KMS-11 (cell line): ENCODE results near the gene GRAMD4.

ENCODE experiments used
- H2AFZ ChIP-seq: fragments of 200-600 bp; sonication (generic); 2 replicates; pipeline ENCODE4 v1.6.1; 2016; ENCODE audit warnings: antibody characterized with exemption, mixed run types, low read depth
- H3K27ac ChIP-seq: fragments of 200-600 bp; sonication (generic); 2 replicates; pipeline ENCODE4 v1.6.1; 2016; ENCODE audit warnings: mild to moderate bottlenecking, mixed run types
- H3K27me3 ChIP-seq: fragments of 200-600 bp; sonication (generic); 2 replicates; pipeline ENCODE4 v1.6.1; 2017; ENCODE audit warnings: mild to moderate bottlenecking, low read depth, mixed run types, moderate library complexity; ENCODE audit not compliant: insufficient read depth
- H3K36me3 ChIP-seq: fragments of 200-600 bp; sonication (generic); 2 replicates; pipeline ENCODE4 v1.6.1; 2017; ENCODE audit warnings: mild to moderate bottlenecking, mixed run types; ENCODE audit not compliant: insufficient read depth
- H3K4me1 ChIP-seq: fragments of 200-600 bp; sonication (generic); 2 replicates; pipeline ENCODE4 v1.6.1; 2016; ENCODE audit warnings: mild to moderate bottlenecking, low read depth, mixed run types; ENCODE audit not compliant: poor library complexity, severe bottlenecking
- H3K4me2 ChIP-seq: fragments of 200-600 bp; sonication (generic); 2 replicates; pipeline ENCODE4 v1.7.0; 2016; ENCODE audit warnings: mild to moderate bottlenecking, mixed run types
- H3K4me3 ChIP-seq: fragments of 200-600 bp; sonication (generic); IDR thresholded peaks from 2 replicates; pipeline ENCODE4 v1.6.1; 2017; ENCODE audit warnings: low read depth, low read length, mixed read lengths; ENCODE audit not compliant: insufficient read depth
- H3K79me2 ChIP-seq: fragments of 200-600 bp; sonication (generic); 2 replicates; pipeline ENCODE4 v1.6.1; 2016; ENCODE audit warnings: low read depth, mixed run types; ENCODE audit not compliant: insufficient read depth
- H3K9ac ChIP-seq: fragments of 200-600 bp; sonication (generic); 2 replicates; pipeline ENCODE4 v1.6.1; 2016; ENCODE audit warnings: mild to moderate bottlenecking, mixed run types
- H4K20me1 ChIP-seq: fragments of 200-600 bp; sonication (generic); 2 replicates; pipeline ENCODE4 v1.6.1; 2016; ENCODE audit warnings: mild to moderate bottlenecking, mixed run types; ENCODE audit not compliant: insufficient read depth
- CTCF ChIP-seq: fragments of 200-600 bp; sonication (generic); conservative IDR thresholded peaks from 2 replicates; pipeline ENCODE4 v1.6.1; 2017; ENCODE audit warnings: low read depth, mild to moderate bottlenecking, antibody characterized with exemption, low read length, moderate library complexity, mixed read lengths

Gene GRAMD4

GRCh38 chr22:46659059-46659790 is 39.0 kb downstream of the GRAMD4 start:
- Histone ChIP-seq H3K36me3 (no peaks in the 10 kb centered on the region), H2AFZ (no peak overlapping the region), H3K27ac (no peak overlapping the region), H3K27me3 (no peaks in the 10 kb centered on the region), H3K4me1 (no peaks in the 10 kb centered on the region), H3K9ac (no peak overlapping the region), H3K79me2 (no peaks in the 10 kb centered on the region), H3K4me2 (no peak overlapping the region), H3K4me3 (no peak overlapping the region), H4K20me1 (no peaks in the 10 kb centered on the region)
- no peak for TF ChIP-seq CTCF

GRCh38 chr22:46659791-46660186 is 39.6 kb downstream of the GRAMD4 start:
- Histone ChIP-seq H3K4me3 (no peak overlapping the region), H3K4me2 (no peak overlapping the region), H4K20me1 (no peaks in the 10 kb centered on the region), H3K27me3 (no peaks in the 10 kb centered on the region), H2AFZ (no peak overlapping the region), H3K36me3 (no peaks in the 10 kb centered on the region), H3K27ac (no peak overlapping the region), H3K79me2 (no peaks in the 10 kb centered on the region), H3K4me1 (no peaks in the 10 kb centered on the region), H3K9ac (no peak overlapping the region)
- TF ChIP-seq CTCF, result no peak

- Histone ChIP-seq H3K4me2 (no peak overlapping the region), H3K9ac (no peak overlapping the region)
These were observed 40.5 kb downstream of the GRAMD4 start for GRCh38 chr22:46660604-46661201.

GRCh38 chr22:46661221-46661851 is 41.1 kb downstream of the GRAMD4 start:
- Histone ChIP-seq H3K4me3 (no peak overlapping the region), H3K27ac (no peak overlapping the region), H3K4me1 (no peaks in the 10 kb centered on the region), H3K9ac (no peak overlapping the region), H4K20me1 (no peaks in the 10 kb centered on the region), H3K4me2 (no peak overlapping the region), H3K27me3 (no peaks in the 10 kb centered on the region), H3K79me2 (no peaks in the 10 kb centered on the region), H3K36me3 (no peaks in the 10 kb centered on the region), H2AFZ (no peak overlapping the region)
- TF ChIP-seq CTCF, result no peak

More at GRCh38 chr22:46660604-46661201, 40.5 kb downstream of the GRAMD4 start:
- Histone ChIP-seq H3K27me3 (no peaks in the 10 kb centered on the region), H3K4me3 (no peak overlapping the region), H3K4me1 (no peaks in the 10 kb centered on the region), H3K27ac (no peak overlapping the region), H3K36me3 (no peaks in the 10 kb centered on the region), H2AFZ (no peak overlapping the region), H4K20me1 (no peaks in the 10 kb centered on the region), H3K79me2 (no peaks in the 10 kb centered on the region)
- TF ChIP-seq CTCF, result no peak
